Measurements from ENCODE around the gene SCNN1A. TPM values are rescaled to one million over a fixed set of nuclear protein-coding genes. Genes with fewer than 3 reads are reported as not detected.
A peak's percentile ranks its signal among the peaks of the same experiment; 100 is the strongest.

The SCNN1A gene
- total RNA-seq, 1 donor from 2014 or later: 1.2 TPM

GRCh38 chr12:6335451-6336078 is 39.8 kb downstream of the SCNN1A start:
- peaks cover 2% of the 10 kb centered on the region for H3K27me3 Mint-ChIP-seq (ENCODE audit: insufficient read depth, low read depth)
- H3K4me3 Mint-ChIP-seq: no peak overlapping the region
- H3K9me3 ChIP-seq (ENCODE audit: low read depth): no peaks in the 10 kb centered on the region
- peak overlapping the region; percentile 37 for H3K4me3 ChIP-seq
- H3K9ac ChIP-seq: no peak overlapping the region
- no peak overlapping the region for H3K27ac Mint-ChIP-seq
- peak overlapping the region; percentile 74 for H3K4me2 ChIP-seq
- peak overlapping the region; percentile 17 for H2AFZ ChIP-seq (replicated peaks)
- no peaks in the 10 kb centered on the region for H3K9me3 Mint-ChIP-seq
- H3K79me2 ChIP-seq (ENCODE audit: low read depth): peaks cover 60% of the 10 kb centered on the region
- peaks cover 21% of the 10 kb centered on the region for H3K36me3 Mint-ChIP-seq
- peaks cover 33% of the 10 kb centered on the region for H3F3A ChIP-seq (ENCODE audit: low read depth)
- H3K27ac ChIP-seq: peak overlapping the region; percentile 92
- no peaks in the 10 kb centered on the region for H3K36me3 ChIP-seq
- TF ChIP-seq EZH2phosphoT487 (IDR thresholded peaks at IDR 0.05) (no peak), CTCF (IDR thresholded peaks at IDR 0.05) (peak; percentile 38), EZH2 (IDR thresholded peaks at IDR 0.05) (no peak)
- H3K27me3 ChIP-seq: no peaks in the 10 kb centered on the region
- H3K4me1 Mint-ChIP-seq: peaks cover 30% of the 10 kb centered on the region
- H3K4me1 ChIP-seq: peaks cover 52% of the 10 kb centered on the region
- H4K20me1 ChIP-seq (ENCODE audit: low read depth): peaks cover 4% of the 10 kb centered on the region
- DNase-seq (ENCODE audit: low spot score): peak; percentile 58

DNA sequence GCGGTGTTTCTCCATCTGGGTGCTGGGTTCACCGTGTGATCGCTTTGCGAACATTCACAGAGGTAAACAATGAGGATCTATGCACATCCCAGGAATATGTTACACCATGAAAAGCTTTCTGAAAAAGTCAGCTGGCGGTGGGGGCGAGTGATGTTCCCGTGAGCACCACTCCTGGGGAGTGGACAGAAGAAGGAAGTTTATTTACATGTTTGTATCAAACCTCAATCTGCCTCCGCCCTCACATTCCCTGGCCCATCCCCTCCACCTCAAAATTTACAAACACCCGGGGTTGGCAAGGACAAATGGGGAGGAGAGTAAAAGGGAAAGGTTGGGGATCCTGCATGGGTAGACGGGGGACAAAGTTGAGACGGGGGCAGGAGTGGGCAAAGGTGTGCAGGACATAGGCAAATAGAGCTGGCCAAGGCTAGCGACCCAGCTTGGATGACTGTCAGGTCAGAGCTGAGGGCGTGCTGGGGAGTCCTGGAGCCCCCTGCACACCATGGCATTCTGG is 40.4 kb downstream of the SCNN1A start:
- no peak overlapping the region for H3K27ac Mint-ChIP-seq
- no peak overlapping the region for H3K4me3 ChIP-seq

GRCh38 chr12:6334359-6334758 is 41.0 kb downstream of the SCNN1A start:
- H3K4me1 ChIP-seq: peaks cover 45% of the 10 kb centered on the region
- H3K79me2 ChIP-seq (ENCODE audit: low read depth): peaks cover 48% of the 10 kb centered on the region
- H3F3A ChIP-seq (ENCODE audit: low read depth): peaks cover 28% of the 10 kb centered on the region
- no peak overlapping the region for H3K27ac Mint-ChIP-seq
- peaks cover 23% of the 10 kb centered on the region for H3K36me3 Mint-ChIP-seq
- no peaks in the 10 kb centered on the region for H3K27me3 ChIP-seq
- no peak overlapping the region for H3K4me3 ChIP-seq
- no peaks in the 10 kb centered on the region for H3K36me3 ChIP-seq
- H3K4me2 ChIP-seq: no peak overlapping the region
- TF ChIP-seq EZH2phosphoT487 (IDR thresholded peaks at IDR 0.05) (no peak), CTCF (IDR thresholded peaks at IDR 0.05) (no peak), EZH2 (IDR thresholded peaks at IDR 0.05) (no peak)
- H3K27me3 Mint-ChIP-seq (ENCODE audit: insufficient read depth, low read depth): peaks cover 3% of the 10 kb centered on the region
- H3K4me1 Mint-ChIP-seq: peaks cover 30% of the 10 kb centered on the region
- DNase-seq (ENCODE audit: low spot score): no peak
- no peaks in the 10 kb centered on the region for H3K9me3 ChIP-seq (ENCODE audit: low read depth)
- H2AFZ ChIP-seq (replicated peaks): no peak overlapping the region
- no peak overlapping the region for H3K27ac ChIP-seq
- H3K9me3 Mint-ChIP-seq: no peaks in the 10 kb centered on the region
- no peak overlapping the region for H3K4me3 Mint-ChIP-seq
- H3K9ac ChIP-seq: no peak overlapping the region
- peaks cover 3% of the 10 kb centered on the region for H4K20me1 ChIP-seq (ENCODE audit: low read depth)

More for the DNA sequence above, 40.4 kb downstream of the SCNN1A start:
- no peaks in the 10 kb centered on the region for H3K9me3 ChIP-seq (ENCODE audit: low read depth)
- H3K27ac ChIP-seq: peak overlapping the region; percentile 92
- peaks cover 4% of the 10 kb centered on the region for H4K20me1 ChIP-seq (ENCODE audit: low read depth)
- DNase-seq (ENCODE audit: low spot score): no peak
- peaks cover 3% of the 10 kb centered on the region for H3K27me3 Mint-ChIP-seq (ENCODE audit: insufficient read depth, low read depth)
- H3K36me3 ChIP-seq: no peaks in the 10 kb centered on the region
- no peaks in the 10 kb centered on the region for H3K9me3 Mint-ChIP-seq
- peaks cover 30% of the 10 kb centered on the region for H3K4me1 Mint-ChIP-seq
- H3K27me3 ChIP-seq: no peaks in the 10 kb centered on the region
- no peak overlapping the region for H2AFZ ChIP-seq (replicated peaks)
- TF ChIP-seq EZH2phosphoT487 (IDR thresholded peaks at IDR 0.05) (no peak), EZH2 (IDR thresholded peaks at IDR 0.05) (no peak), CTCF (IDR thresholded peaks at IDR 0.05) (no peak)
- peak overlapping the region; percentile 70 for H3K4me3 Mint-ChIP-seq
- no peak overlapping the region for H3K9ac ChIP-seq
- peaks cover 23% of the 10 kb centered on the region for H3K36me3 Mint-ChIP-seq
- H3K4me1 ChIP-seq: peaks cover 49% of the 10 kb centered on the region
- H3K79me2 ChIP-seq (ENCODE audit: low read depth): peaks cover 54% of the 10 kb centered on the region
- peaks cover 31% of the 10 kb centered on the region for H3F3A ChIP-seq (ENCODE audit: low read depth)
- peak overlapping the region; percentile 74 for H3K4me2 ChIP-seq
